Measurements from ENCODE around the gene GRXCR2. TPM values are rescaled to one million over a fixed set of nuclear protein-coding genes. Genes with fewer than 3 reads are reported as not detected.
A peak's percentile ranks its signal among the peaks of the same experiment; 100 is the strongest.

GRXCR2 gene
- total RNA-seq, 2 donors from 2014 or later: not detected

- no peaks in the 10 kb centered on the region for H3K27me3 ChIP-seq (replicated peaks; ENCODE audit: insufficient read depth)
- H3K27ac ChIP-seq: no peak overlapping the region
- no peak for ATAC-seq (ENCODE audit: insufficient number of reproducible peaks, low FRiP score, low read depth)
- TF ChIP-seq CTCF (IDR thresholded peaks at IDR 0.05): peak; percentile 22
- DNase-seq (ENCODE audit: low spot score): no peak
- H3K4me3 ChIP-seq: no peak overlapping the region
- no peaks in the 10 kb centered on the region for H3K4me1 ChIP-seq (ENCODE audit: control insufficient read depth in 1 of 2, low read depth in 2 of 2)
- H3K36me3 ChIP-seq: no peaks in the 10 kb centered on the region
- no peaks in the 10 kb centered on the region for H3K9me3 ChIP-seq
These were observed 15.3 kb upstream of the GRXCR2 start for GRCh38 chr5:145887976-145888574.

- no peak for DNase-seq (ENCODE audit: low spot score)
- no peak overlapping the region for H3K27ac ChIP-seq
- no peaks in the 10 kb centered on the region for H3K27me3 ChIP-seq (replicated peaks; ENCODE audit: insufficient read depth)
- H3K9me3 ChIP-seq: no peaks in the 10 kb centered on the region
- ATAC-seq (ENCODE audit: insufficient number of reproducible peaks, low FRiP score, low read depth): no peak
- no peaks in the 10 kb centered on the region for H3K36me3 ChIP-seq
- H3K4me3 ChIP-seq: no peak overlapping the region
- no peak for TF ChIP-seq CTCF (IDR thresholded peaks at IDR 0.05)
- no peaks in the 10 kb centered on the region for H3K4me1 ChIP-seq (ENCODE audit: control insufficient read depth in 1 of 2, low read depth in 2 of 2)
These were observed 14.4 kb upstream of the GRXCR2 start for GRCh38 chr5:145887217-145887616.

- DNase-seq (ENCODE audit: low spot score) (no peak), ATAC-seq (ENCODE audit: insufficient number of reproducible peaks, low FRiP score, low read depth) (no peak)
- no peak overlapping the region for H3K27ac ChIP-seq
- no peak overlapping the region for H3K4me3 ChIP-seq
- no peaks in the 10 kb centered on the region for H3K9me3 ChIP-seq
- no peak for TF ChIP-seq CTCF (IDR thresholded peaks at IDR 0.05)
- no peaks in the 10 kb centered on the region for H3K36me3 ChIP-seq
- H3K4me1 ChIP-seq (ENCODE audit: control insufficient read depth in 1 of 2, low read depth in 2 of 2): no peaks in the 10 kb centered on the region
- H3K27me3 ChIP-seq (replicated peaks; ENCODE audit: insufficient read depth): no peaks in the 10 kb centered on the region
These were observed 2.0 kb upstream of the GRXCR2 start for GRCh38 chr5:145874765-145875164.

- H3K4me1 ChIP-seq (ENCODE audit: control insufficient read depth in 1 of 2, low read depth in 2 of 2): no peaks in the 10 kb centered on the region
- no peaks in the 10 kb centered on the region for H3K9me3 ChIP-seq
- TF ChIP-seq CTCF (IDR thresholded peaks at IDR 0.05): no peak
- no peak for DNase-seq (ENCODE audit: low spot score)
- no peak overlapping the region for H3K27ac ChIP-seq
- H3K4me3 ChIP-seq: no peak overlapping the region
- no peak for ATAC-seq (ENCODE audit: insufficient number of reproducible peaks, low FRiP score, low read depth)
- no peaks in the 10 kb centered on the region for H3K36me3 ChIP-seq
- no peaks in the 10 kb centered on the region for H3K27me3 ChIP-seq (replicated peaks; ENCODE audit: insufficient read depth)
These were observed 328 bp downstream of the GRXCR2 start for GRCh38 chr5:145872486-145872885.

- Histone ChIP-seq H3K4me1 (ENCODE audit: control insufficient read depth in 1 of 2, low read depth in 2 of 2) (no peaks in the 10 kb centered on the region), H3K36me3 (no peaks in the 10 kb centered on the region), H3K4me3 (no peak overlapping the region), H3K9me3 (no peaks in the 10 kb centered on the region), H3K27ac (no peak overlapping the region), H3K27me3 (replicated peaks; ENCODE audit: insufficient read depth) (no peaks in the 10 kb centered on the region)
- no peak for ATAC-seq (ENCODE audit: insufficient number of reproducible peaks, low FRiP score, low read depth)
- DNase-seq (ENCODE audit: low spot score): no peak
- no peak for TF ChIP-seq CTCF (IDR thresholded peaks at IDR 0.05)
These were observed 3.1 kb downstream of the GRXCR2 start for GRCh38 chr5:145869753-145870152.
